HFFc6 (cell line): Measurements from ENCODE around the gene TOX3. TPM values are rescaled to one million over a fixed set of nuclear protein-coding genes. Genes with fewer than 3 reads are reported as not detected.

Experiments
- DNase-seq: peaks from one replicate; pipeline ENCODE4 v3.0.0-alpha.2; 2018
- H3K27ac Mint-ChIP-seq: 2 replicates; pipeline ENCODE4 v1.8.0; 2020; ENCODE audit warnings: mild to moderate bottlenecking, mixed read lengths
- H3K27me3 Mint-ChIP-seq: 2 replicates; pipeline ENCODE4 v1.8.0; 2021; ENCODE audit warnings: mild to moderate bottlenecking, moderate library complexity, mixed read lengths; ENCODE audit not compliant: insufficient read depth
- H3K36me3 Mint-ChIP-seq: 2 replicates; pipeline ENCODE4 v1.8.0; 2021; ENCODE audit warnings: low read depth, mixed read lengths
- H3K4me1 Mint-ChIP-seq: 2 replicates; pipeline ENCODE4 v1.8.0; 2020; ENCODE audit warnings: low read depth, mixed read lengths
- H3K4me3 Mint-ChIP-seq: 2 replicates; pipeline ENCODE4 v1.8.0; 2020; ENCODE audit warnings: mild to moderate bottlenecking, moderate library complexity, mixed read lengths
- H3K9me3 Mint-ChIP-seq: 2 replicates; pipeline ENCODE4 v1.8.0; 2020; ENCODE audit warnings: mild to moderate bottlenecking, mixed read lengths
- total RNA-seq, 6 experiments: library from RNA; stranded (reverse); fragmentation: NEBNext Ultra II Directional; extraction: Animal tissue kit (Norgen Biotek cat#: 25700); gene quantifications; 2 replicates in 1 of 6; 3 replicates in 5 of 6; pipeline ENCODE4 v1.2.3, GENCODE V29; 2021
- TF ChIP-seq, protein P1 (sequence below): fragments of 200-600 bp; sonication (generic); IDR thresholded peaks from 2 replicates; pipeline ENCODE4 v1.5.0; 2021; ENCODE audit warnings: antibody characterized with exemption, mild to moderate bottlenecking

Gene TOX3
- total RNA-seq, 6 experiments from 2014 or later = not detected

DNA sequence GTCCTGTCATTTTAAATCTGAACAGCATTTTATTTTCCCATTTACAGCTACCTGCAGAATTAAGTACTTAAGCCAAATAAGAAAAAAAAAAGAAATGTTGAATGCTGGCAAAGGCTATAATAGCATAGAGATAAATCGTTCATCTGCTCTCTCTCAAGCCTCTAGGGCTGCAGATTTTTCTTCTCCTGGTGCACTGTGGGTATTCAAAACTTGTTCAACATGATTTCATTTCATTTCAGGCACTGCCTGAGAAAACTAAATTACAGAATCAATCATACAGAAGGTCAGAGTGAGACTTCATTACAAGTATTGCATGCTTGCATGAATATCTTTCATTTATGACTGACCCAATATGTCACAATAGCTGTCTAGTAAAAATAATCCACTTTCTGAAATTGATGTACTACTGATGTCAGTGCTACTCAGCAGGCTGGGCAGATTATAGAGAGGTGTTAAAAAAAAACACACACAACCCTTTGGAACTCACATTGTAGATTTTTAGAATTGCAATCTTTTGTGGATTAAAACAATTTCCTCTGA lies 86.2 kb downstream of the TOX3 start:
- H3K9me3 Mint-ChIP-seq = peaks cover 12% of the 10 kb centered on the region
- H3K36me3 Mint-ChIP-seq = no peaks in the 10 kb centered on the region
- H3K27me3 Mint-ChIP-seq = no peaks in the 10 kb centered on the region
- H3K4me1 Mint-ChIP-seq = no peaks in the 10 kb centered on the region
- H3K4me3 Mint-ChIP-seq = no peak overlapping the region
- no peak overlapping the region for H3K27ac Mint-ChIP-seq
- no peak for DNase-seq
- TF ChIP-seq, protein P1, sequence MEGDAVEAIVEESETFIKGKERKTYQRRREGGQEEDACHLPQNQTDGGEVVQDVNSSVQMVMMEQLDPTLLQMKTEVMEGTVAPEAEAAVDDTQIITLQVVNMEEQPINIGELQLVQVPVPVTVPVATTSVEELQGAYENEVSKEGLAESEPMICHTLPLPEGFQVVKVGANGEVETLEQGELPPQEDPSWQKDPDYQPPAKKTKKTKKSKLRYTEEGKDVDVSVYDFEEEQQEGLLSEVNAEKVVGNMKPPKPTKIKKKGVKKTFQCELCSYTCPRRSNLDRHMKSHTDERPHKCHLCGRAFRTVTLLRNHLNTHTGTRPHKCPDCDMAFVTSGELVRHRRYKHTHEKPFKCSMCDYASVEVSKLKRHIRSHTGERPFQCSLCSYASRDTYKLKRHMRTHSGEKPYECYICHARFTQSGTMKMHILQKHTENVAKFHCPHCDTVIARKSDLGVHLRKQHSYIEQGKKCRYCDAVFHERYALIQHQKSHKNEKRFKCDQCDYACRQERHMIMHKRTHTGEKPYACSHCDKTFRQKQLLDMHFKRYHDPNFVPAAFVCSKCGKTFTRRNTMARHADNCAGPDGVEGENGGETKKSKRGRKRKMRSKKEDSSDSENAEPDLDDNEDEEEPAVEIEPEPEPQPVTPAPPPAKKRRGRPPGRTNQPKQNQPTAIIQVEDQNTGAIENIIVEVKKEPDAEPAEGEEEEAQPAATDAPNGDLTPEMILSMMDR = no peak

DNA sequence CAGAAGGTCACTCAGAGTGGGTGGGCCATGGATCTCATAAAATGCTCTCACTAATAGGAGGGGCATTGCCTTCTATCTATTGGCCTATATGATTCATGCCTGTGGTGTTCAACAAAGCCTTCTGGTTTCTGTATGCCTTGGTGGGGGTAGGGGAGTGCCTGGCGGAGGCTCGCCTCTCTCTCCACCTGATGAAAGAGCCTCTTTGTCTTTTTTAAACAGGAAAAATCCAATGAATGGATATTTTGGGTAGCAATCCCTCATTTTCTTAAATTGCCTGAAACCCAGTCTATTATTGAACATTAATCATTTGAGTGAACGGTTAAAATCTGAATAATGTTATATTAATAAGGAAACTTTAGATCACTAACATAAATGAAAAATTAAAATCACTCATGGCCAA lies 90.6 kb downstream of the TOX3 start:
- H3K9me3 Mint-ChIP-seq = peaks cover 20% of the 10 kb centered on the region
- H3K27me3 Mint-ChIP-seq = no peaks in the 10 kb centered on the region
- H3K36me3 Mint-ChIP-seq = no peaks in the 10 kb centered on the region
- DNase-seq = no peak
- H3K4me3 Mint-ChIP-seq = no peak overlapping the region
- no peak overlapping the region for H3K27ac Mint-ChIP-seq
- TF ChIP-seq, protein P1 = no peak
- H3K4me1 Mint-ChIP-seq = no peaks in the 10 kb centered on the region

GRCh38 chr16:52455549-52456277 lies 91.2 kb downstream of the TOX3 start:
- Mint-ChIP-seq H3K27me3 (no peaks in the 10 kb centered on the region), H3K4me1 (no peaks in the 10 kb centered on the region), H3K9me3 (peaks cover 21% of the 10 kb centered on the region), H3K4me3 (no peak overlapping the region), H3K36me3 (no peaks in the 10 kb centered on the region), H3K27ac (no peak overlapping the region)
- TF ChIP-seq, protein P1 = no peak
- DNase-seq = no peak

DNA sequence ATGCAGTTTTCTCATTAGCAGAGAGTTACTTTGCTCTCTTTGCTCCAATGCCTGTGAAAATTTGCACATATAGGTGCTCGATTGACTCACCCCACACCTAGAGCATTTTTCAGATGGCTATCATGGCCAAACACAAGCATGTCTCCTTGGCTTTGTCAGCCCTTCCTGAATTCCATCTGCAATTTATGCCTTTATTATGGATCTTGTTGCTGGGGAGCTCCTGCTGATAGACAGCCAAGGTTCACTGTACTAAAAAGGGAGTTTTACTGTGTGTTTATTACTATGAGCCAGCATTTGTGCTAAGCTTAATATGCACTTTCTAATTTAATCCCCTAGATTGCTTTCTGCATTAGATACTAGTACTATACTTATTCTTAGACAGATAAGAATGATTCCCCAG lies 93.3 kb downstream of the TOX3 start:
- no peak for DNase-seq
- H3K4me3 Mint-ChIP-seq = no peak overlapping the region
- H3K4me1 Mint-ChIP-seq = no peaks in the 10 kb centered on the region
- no peaks in the 10 kb centered on the region for H3K27me3 Mint-ChIP-seq
- TF ChIP-seq, protein P1 = no peak
- H3K27ac Mint-ChIP-seq = no peak overlapping the region
- H3K9me3 Mint-ChIP-seq = peaks cover 35% of the 10 kb centered on the region
- no peaks in the 10 kb centered on the region for H3K36me3 Mint-ChIP-seq

GRCh38 chr16:52451971-52452421 lies 94.9 kb downstream of the TOX3 start:
- H3K4me3 Mint-ChIP-seq = no peak overlapping the region
- H3K27me3 Mint-ChIP-seq = no peaks in the 10 kb centered on the region
- TF ChIP-seq, protein P1 = no peak
- DNase-seq = no peak
- no peaks in the 10 kb centered on the region for H3K4me1 Mint-ChIP-seq
- H3K9me3 Mint-ChIP-seq = peaks cover 42% of the 10 kb centered on the region
- H3K27ac Mint-ChIP-seq = no peak overlapping the region
- no peaks in the 10 kb centered on the region for H3K36me3 Mint-ChIP-seq
